Measurements from ENCODE around the gene TMEM150C.
A peak's percentile ranks its signal among the peaks of the same experiment; 100 is the strongest.

Gene TMEM150C

GRCh38 chr4:82469791-82470345 is 91.9 kb downstream of the TMEM150C start:
- no peak for DNase-seq

GRCh38 chr4:82467471-82467870 is 94.3 kb downstream of the TMEM150C start:
- no peak for DNase-seq

- DNase-seq = no peak
Observed at GRCh38 chr4:82463221-82463620, 98.6 kb downstream of the TMEM150C start.

GRCh38 chr4:82462415-82462831 is 99.4 kb downstream of the TMEM150C start:
- DNase-seq = peak; percentile 72

- no peak for DNase-seq
Observed at GRCh38 chr4:82461710-82462109, 100.1 kb downstream of the TMEM150C start.

GRCh38 chr4:82458729-82459128 is 103.1 kb downstream of the TMEM150C start:
- DNase-seq = no peak

- no peak for DNase-seq
Observed at GRCh38 chr4:82457266-82457665, 104.5 kb downstream of the TMEM150C start.

- DNase-seq = no peak
Observed at GRCh38 chr4:82452026-82452425, 109.8 kb downstream of the TMEM150C start.

GRCh38 chr4:82450966-82451755 is 110.6 kb downstream of the TMEM150C start:
- no peak for DNase-seq

- no peak for DNase-seq
Observed at GRCh38 chr4:82447886-82448285, 113.9 kb downstream of the TMEM150C start.

GRCh38 chr4:82439088-82439487 is 122.7 kb downstream of the TMEM150C start:
- DNase-seq = no peak

- no peak for DNase-seq
Observed at GRCh38 chr4:82437285-82438005, 124.3 kb downstream of the TMEM150C start.

- no peak for DNase-seq
Observed at GRCh38 chr4:82436780-82437179, 125.0 kb downstream of the TMEM150C start.

GRCh38 chr4:82436130-82436529 is 125.7 kb downstream of the TMEM150C start:
- no peak for DNase-seq

- no peak for DNase-seq
Observed at GRCh38 chr4:82434949-82435348, 126.8 kb downstream of the TMEM150C start.

GRCh38 chr4:82433791-82434190 is 128.0 kb downstream of the TMEM150C start:
- no peak for DNase-seq
